Fibroblast of skin of right biceps (primary cell): ENCODE measurements around the gene ASAP3.

Experiments
- DNase-seq: peaks from one replicate; pipeline ENCODE4 v3.0.0-alpha.2; 2013

ASAP3 gene

GRCh38 chr1:23483321-23484252, at the start of gene ASAP3:
ASAP3 (minus strand) TSS chr1:23484179; CDS start chr1:23484133, 46 bp downstream.
- peak; percentile 57 for DNase-seq

GRCh38 chr1:23533246-23534023, 49.5 kb upstream of the ASAP3 start:
- no peak for DNase-seq

GRCh38 chr1:23531562-23532094, 47.6 kb upstream of the ASAP3 start:
- DNase-seq, result no peak

GRCh38 chr1:23530747-23531561, 47.0 kb upstream of the ASAP3 start, which contains the start of gene E2F2:
E2F2 (minus strand) TSS chr1:23531233; CDS start chr1:23530793, 440 bp downstream.
- DNase-seq, result peak; percentile 88

GRCh38 chr1:23530087-23530746, 46.2 kb upstream of the ASAP3 start:
- no peak for DNase-seq

- DNase-seq, result no peak
Observed at GRCh38 chr1:23529146-23530086, 45.4 kb upstream of the ASAP3 start.

- DNase-seq, result peak; percentile 68
Observed at GRCh38 chr1:23528250-23528978, 44.4 kb upstream of the ASAP3 start.

- no peak for DNase-seq
Observed at GRCh38 chr1:23527900-23528249, 43.9 kb upstream of the ASAP3 start.

- no peak for DNase-seq
Observed at GRCh38 chr1:23527366-23527765, 43.4 kb upstream of the ASAP3 start.

GRCh38 chr1:23526329-23527041, 42.5 kb upstream of the ASAP3 start:
- DNase-seq, result no peak

- DNase-seq, result no peak
Observed at GRCh38 chr1:23525558-23526250, 41.7 kb upstream of the ASAP3 start.

- no peak for DNase-seq
Observed at GRCh38 chr1:23524716-23525401, 40.9 kb upstream of the ASAP3 start.

- no peak for DNase-seq
Observed at GRCh38 chr1:23524163-23524562, 40.2 kb upstream of the ASAP3 start.

GRCh38 chr1:23522244-23522982, 38.4 kb upstream of the ASAP3 start:
- no peak for DNase-seq

- no peak for DNase-seq
Observed at GRCh38 chr1:23521588-23521987, 37.6 kb upstream of the ASAP3 start.

GRCh38 chr1:23517581-23517980, 33.6 kb upstream of the ASAP3 start:
- DNase-seq, result no peak

- no peak for DNase-seq
Observed at GRCh38 chr1:23515905-23516304, 31.9 kb upstream of the ASAP3 start.
